Panc1 (cell line): ENCODE data around the gene ACSL1. TPM values are rescaled to one million over a fixed set of nuclear protein-coding genes. Genes with fewer than 3 reads are reported as not detected.

Source experiments
- ATAC-seq: fragments of 200-7000 bp; cut with Tn5 transposase; 2 replicates; pipeline ENCODE4 v1.9.1; 2020; ENCODE audit warnings: mild to moderate bottlenecking, moderate library complexity
- BruUV-seq: library from RNA; stranded (reverse); fragments of 400-500 nt; replicated peaks from 2 replicates; lab custom pipeline; 2021; lab: Mats Ljungman, UMichigan
- CTCF ChIA-PET: fragments of 300-600 bp; sonication (Branson Sonifier 250); formaldehyde crosslinking; loops from one replicate; lab custom pipeline; 2022; ENCODE audit warnings: antibody characterized with exemption; lab: Charles Lee
- POLR2A ChIA-PET: fragments of 300-600 bp; sonication (Branson Sonifier 250); formaldehyde crosslinking; loops from one replicate; lab custom pipeline; 2022; ENCODE audit warnings: antibody characterized with exemption; lab: Charles Lee
- DNase-seq: peaks from one replicate; pipeline ENCODE4 v3.0.0-alpha.2; 2010; ENCODE audit warnings: low read depth, low spot score
- H3K27ac ChIP-seq: 2 replicates; pipeline ENCODE4 v1.5.1; 2011; ENCODE audit warnings: mild to moderate bottlenecking, low read length, inconsistent platforms
- H3K27me3 ChIP-seq: fragments of 200-500 bp; sonication (Bioruptor generic); 2 replicates; pipeline ENCODE4 v1.6.0; 2014; ENCODE audit warnings: low read length, inconsistent platforms; ENCODE audit not compliant: control insufficient read depth, insufficient read depth
- H3K36me3 ChIP-seq: fragments of 200-500 bp; sonication (Bioruptor generic); 2 replicates; pipeline ENCODE4 v1.5.1; 2014; ENCODE audit warnings: inconsistent platforms, mild to moderate bottlenecking, low read length, moderate library complexity; ENCODE audit not compliant: control insufficient read depth, insufficient read depth
- H3K4me1 ChIP-seq: 2 replicates; pipeline ENCODE4 v1.5.1; 2011; ENCODE audit warnings: inconsistent platforms, mild to moderate bottlenecking, low read length, moderate library complexity; ENCODE audit not compliant: control insufficient read depth, insufficient read depth
- H3K4me3 ChIP-seq, 2 experiments: 2 replicates each; pipeline ENCODE4 v1.5.1; 2011 to 2012; ENCODE audit warnings: low read depth in 2 of 2, low read length in 2 of 2, mild to moderate bottlenecking in 2 of 2, inconsistent platforms in 1 of 2, moderate library complexity in 1 of 2
- H3K9me3 ChIP-seq: fragments of 200-500 bp; sonication (Bioruptor generic); 2 replicates; pipeline ENCODE4 v1.5.1; 2014; ENCODE audit warnings: low read depth, mild to moderate bottlenecking, inconsistent platforms, low read length, moderate library complexity; ENCODE audit not compliant: control insufficient read depth, insufficient read depth
- POLR2AphosphoS5 ChIP-seq: IDR thresholded peaks from 2 replicates; pipeline ENCODE4 v1.6.1; 2012; ENCODE audit warnings: mild to moderate bottlenecking, low read depth, low read length, moderate library complexity
- SIN3A ChIP-seq: IDR thresholded peaks from 2 replicates; pipeline ENCODE4 v1.6.1; 2012; ENCODE audit warnings: low read depth, mild to moderate bottlenecking, low read length, moderate library complexity, borderline replicate concordance; ENCODE audit not compliant: insufficient read depth
- TCF7L2 ChIP-seq: IDR thresholded peaks from 2 replicates; pipeline ENCODE4 v1.6.1; 2011; ENCODE audit warnings: mild to moderate bottlenecking, low read depth, low read length, inconsistent platforms
- in situ Hi-C: cut with HindIII; loops from 2 replicates; pipeline ENCODE4 v1.10.0; 2016; ENCODE audit warnings: low sequenced_read_pairs, low pct_unique_long_range_greater_than_20kb
- intact Hi-C: fragments of 100-400 bp; cut with micrococcal nuclease; formaldehyde crosslinking; loops from one replicate; pipeline ENCODE4 v1.10.0; 2022; ENCODE audit not compliant: unreplicated experiment
- total RNA-seq: library from RNA; stranded (reverse); gene quantifications from one replicate; pipeline ENCODE4 v1.2.1, GENCODE V29; 2021; ENCODE audit not compliant: unreplicated experiment
- TF ChIP-seq, protein P1 (sequence below): fragments of 450-650 bp; IDR thresholded peaks from 2 replicates; pipeline ENCODE4 v1.5.1; 2017; ENCODE audit warnings: mild to moderate bottlenecking
- TF ChIP-seq, protein P2 (sequence below), 2 experiments: IDR thresholded peaks; 2 replicates each; pipeline ENCODE4 v1.6.1; 2011 to 2012; ENCODE audit warnings: low read depth in 2 of 2, control low read depth in 1 of 2, low read length in 1 of 2, mild to moderate bottlenecking in 1 of 2, moderate library complexity in 1 of 2; ENCODE audit not compliant: insufficient read depth in 1 of 2

Gene ACSL1
- total RNA-seq, 1 experiment from 2014 or later = 15.4 TPM

DNA sequence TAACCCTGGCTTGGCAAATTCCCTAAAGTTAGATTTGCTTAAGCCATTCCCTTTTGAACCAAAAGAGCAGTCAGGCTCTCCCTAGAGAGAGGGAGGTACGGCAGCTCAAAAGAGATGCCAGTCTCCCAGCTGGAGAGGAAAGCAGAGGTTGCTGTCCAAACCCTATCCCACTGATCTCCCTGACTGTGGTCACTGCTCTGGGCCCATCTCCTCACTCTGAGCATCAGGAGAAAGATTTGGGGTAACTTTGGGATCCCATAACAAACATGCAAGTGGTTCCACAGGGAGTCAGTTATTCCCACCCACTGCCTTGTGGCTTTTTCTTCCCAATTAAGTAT is 17.1 kb downstream of the ACSL1 start:
- ATAC-seq = no peak
- H3K27me3 ChIP-seq = no peaks in the 10 kb centered on the region
- in situ Hi-C loops = no loop called here
- ChIA-PET POLR2A (no interaction called here), CTCF (no interaction called here)
- H3K27ac ChIP-seq = no peak overlapping the region
- H3K4me3 ChIP-seq = no peak overlapping the region
- no TSS peak for BruUV-seq
- peaks cover 14% of the 10 kb centered on the region; the same call in 1 of the 2 replicates for H3K4me1 ChIP-seq
- TF ChIP-seq POLR2AphosphoS5 (no peak), SIN3A (no peak), TCF7L2 (no peak)
- TF ChIP-seq, protein P1, sequence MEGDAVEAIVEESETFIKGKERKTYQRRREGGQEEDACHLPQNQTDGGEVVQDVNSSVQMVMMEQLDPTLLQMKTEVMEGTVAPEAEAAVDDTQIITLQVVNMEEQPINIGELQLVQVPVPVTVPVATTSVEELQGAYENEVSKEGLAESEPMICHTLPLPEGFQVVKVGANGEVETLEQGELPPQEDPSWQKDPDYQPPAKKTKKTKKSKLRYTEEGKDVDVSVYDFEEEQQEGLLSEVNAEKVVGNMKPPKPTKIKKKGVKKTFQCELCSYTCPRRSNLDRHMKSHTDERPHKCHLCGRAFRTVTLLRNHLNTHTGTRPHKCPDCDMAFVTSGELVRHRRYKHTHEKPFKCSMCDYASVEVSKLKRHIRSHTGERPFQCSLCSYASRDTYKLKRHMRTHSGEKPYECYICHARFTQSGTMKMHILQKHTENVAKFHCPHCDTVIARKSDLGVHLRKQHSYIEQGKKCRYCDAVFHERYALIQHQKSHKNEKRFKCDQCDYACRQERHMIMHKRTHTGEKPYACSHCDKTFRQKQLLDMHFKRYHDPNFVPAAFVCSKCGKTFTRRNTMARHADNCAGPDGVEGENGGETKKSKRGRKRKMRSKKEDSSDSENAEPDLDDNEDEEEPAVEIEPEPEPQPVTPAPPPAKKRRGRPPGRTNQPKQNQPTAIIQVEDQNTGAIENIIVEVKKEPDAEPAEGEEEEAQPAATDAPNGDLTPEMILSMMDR = no peak
- TF ChIP-seq, protein P2, sequence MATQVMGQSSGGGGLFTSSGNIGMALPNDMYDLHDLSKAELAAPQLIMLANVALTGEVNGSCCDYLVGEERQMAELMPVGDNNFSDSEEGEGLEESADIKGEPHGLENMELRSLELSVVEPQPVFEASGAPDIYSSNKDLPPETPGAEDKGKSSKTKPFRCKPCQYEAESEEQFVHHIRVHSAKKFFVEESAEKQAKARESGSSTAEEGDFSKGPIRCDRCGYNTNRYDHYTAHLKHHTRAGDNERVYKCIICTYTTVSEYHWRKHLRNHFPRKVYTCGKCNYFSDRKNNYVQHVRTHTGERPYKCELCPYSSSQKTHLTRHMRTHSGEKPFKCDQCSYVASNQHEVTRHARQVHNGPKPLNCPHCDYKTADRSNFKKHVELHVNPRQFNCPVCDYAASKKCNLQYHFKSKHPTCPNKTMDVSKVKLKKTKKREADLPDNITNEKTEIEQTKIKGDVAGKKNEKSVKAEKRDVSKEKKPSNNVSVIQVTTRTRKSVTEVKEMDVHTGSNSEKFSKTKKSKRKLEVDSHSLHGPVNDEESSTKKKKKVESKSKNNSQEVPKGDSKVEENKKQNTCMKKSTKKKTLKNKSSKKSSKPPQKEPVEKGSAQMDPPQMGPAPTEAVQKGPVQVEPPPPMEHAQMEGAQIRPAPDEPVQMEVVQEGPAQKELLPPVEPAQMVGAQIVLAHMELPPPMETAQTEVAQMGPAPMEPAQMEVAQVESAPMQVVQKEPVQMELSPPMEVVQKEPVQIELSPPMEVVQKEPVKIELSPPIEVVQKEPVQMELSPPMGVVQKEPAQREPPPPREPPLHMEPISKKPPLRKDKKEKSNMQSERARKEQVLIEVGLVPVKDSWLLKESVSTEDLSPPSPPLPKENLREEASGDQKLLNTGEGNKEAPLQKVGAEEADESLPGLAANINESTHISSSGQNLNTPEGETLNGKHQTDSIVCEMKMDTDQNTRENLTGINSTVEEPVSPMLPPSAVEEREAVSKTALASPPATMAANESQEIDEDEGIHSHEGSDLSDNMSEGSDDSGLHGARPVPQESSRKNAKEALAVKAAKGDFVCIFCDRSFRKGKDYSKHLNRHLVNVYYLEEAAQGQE (IDR thresholded peaks at IDR 0.05; ENCODE audit: insufficient read depth in 1 of 2, low read depth in 2 of 2, low read length in 1 of 2) = 0 out of 4 replicates have a peak, but pooled peaks of 1 of the 2 experiments have one; percentile 22
- H3K36me3 ChIP-seq = no peaks in the 10 kb centered on the region
- DNase-seq = no peak
- H3K9me3 ChIP-seq = no peaks in the 10 kb centered on the region
- intact Hi-C loops = no loop called here

DNA sequence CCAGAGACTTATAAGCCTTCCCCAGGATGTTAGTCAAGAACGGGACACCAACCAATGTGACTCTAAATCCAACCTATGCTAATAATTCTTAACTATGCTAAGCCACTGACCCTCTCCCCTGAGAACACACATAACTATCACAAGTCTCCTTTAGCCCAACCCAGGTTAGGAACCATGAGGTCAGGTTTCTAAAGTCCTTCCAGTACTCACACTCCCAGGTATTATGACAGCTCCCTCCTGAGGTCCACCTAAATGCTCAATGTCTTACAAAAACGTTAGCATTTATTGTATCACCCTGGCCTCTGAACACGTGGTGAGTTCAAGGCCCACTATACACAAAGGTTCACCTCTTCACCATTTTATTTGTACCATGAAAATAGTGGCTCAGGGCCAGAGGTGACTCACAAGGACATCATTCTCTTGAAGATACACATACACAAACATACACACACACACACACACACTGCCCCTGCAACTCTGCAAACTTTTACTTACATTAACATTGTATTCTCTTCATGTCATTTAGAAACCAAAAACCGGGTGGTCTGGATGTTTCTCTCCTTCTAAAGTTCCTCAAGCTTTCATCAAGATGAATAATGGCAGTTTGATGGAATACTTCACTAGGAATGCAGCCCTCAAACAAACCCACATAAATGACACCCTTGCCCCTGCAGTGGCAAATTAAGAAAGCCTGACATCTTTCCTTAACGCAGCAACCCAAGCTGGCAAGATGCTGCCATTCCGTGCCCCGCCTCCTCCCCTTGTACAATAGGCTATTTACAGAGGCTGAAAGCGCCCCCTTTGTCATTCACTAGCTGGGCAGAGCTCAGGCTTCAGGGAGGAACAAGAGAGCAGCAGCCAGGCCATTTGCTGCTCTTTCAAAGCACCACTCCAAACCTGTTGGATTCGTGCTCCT is 17.7 kb downstream of the ACSL1 start:
- Histone ChIP-seq H3K4me3 (no peak overlapping the region), H3K4me1 (peaks cover 14% of the 10 kb centered on the region; the same call in 1 of the 2 replicates), H3K9me3 (no peaks in the 10 kb centered on the region), H3K27me3 (no peaks in the 10 kb centered on the region), H3K27ac (no peak overlapping the region), H3K36me3 (no peaks in the 10 kb centered on the region)
- BruUV-seq = no TSS peak
- ATAC-seq (0 out of 2 replicates have a peak, but pooled peaks have one; percentile 38), DNase-seq (no peak)
- TF ChIP-seq SIN3A = no peak
- no peak for TF ChIP-seq POLR2AphosphoS5
- no peak for TF ChIP-seq TCF7L2
- TF ChIP-seq, protein P1 = no peak
- TF ChIP-seq, protein P2 (IDR thresholded peaks at IDR 0.05; ENCODE audit: insufficient read depth in 1 of 2, low read depth in 2 of 2, low read length in 1 of 2) = no peak
- in situ Hi-C loops = no loop called here
- ChIA-PET CTCF (no interaction called here), POLR2A (no interaction called here)
- intact Hi-C loops = no loop called here
